GM19238 (cell line): ENCODE results near the gene KCNQ1.

Source experiments
- DNase-seq: peaks from one replicate; pipeline ENCODE4 v3.0.0; 2011; ENCODE audit warnings: low spot score; ENCODE audit not compliant: insufficient read length

Gene KCNQ1

DNA sequence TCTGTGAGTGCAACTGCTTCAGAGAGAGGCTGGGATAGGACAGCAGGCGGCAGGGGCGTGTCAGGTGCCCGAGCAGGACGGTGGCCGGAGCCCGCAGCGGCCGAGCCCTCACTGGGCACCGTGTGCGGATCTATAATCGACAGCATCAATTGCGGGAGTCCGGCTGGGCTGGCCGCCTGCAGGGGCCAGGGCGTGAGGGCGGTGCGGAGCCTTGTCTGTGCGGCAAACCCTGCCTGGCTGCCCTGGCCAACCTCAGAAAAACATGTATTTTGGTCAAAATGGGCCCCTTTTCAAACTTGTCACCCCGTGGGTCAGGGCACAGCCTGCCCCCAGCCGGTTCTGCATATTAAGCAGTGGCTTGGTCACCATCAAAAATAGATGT, 346.3 kb downstream of the KCNQ1 start:
- DNase-seq: no peak

- DNase-seq: no peak
These were observed 346.9 kb downstream of the KCNQ1 start for GRCh38 chr11:2791521-2792380.

- DNase-seq: no peak
These were observed 347.8 kb downstream of the KCNQ1 start for GRCh38 chr11:2792381-2793250.

DNA sequence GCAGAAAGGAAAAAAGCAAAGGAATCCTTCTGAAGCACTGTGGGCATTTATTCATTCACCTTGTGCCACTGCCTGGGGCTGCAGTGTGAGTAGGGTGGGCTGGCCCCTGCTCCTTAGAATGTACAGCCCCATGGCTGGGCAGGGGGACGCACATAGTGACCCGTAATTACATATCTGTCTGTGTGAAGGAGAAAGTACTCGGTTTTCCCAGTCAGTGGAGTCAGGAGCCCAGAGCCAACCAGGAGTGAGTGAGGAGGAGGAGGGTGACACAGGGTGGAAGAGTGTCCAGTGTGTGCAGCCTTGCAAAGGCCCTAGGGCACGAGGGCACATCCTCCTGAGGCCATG, 348.9 kb downstream of the KCNQ1 start:
- no peak for DNase-seq

GRCh38 chr11:2794046-2794967, 349.5 kb downstream of the KCNQ1 start:
- DNase-seq: no peak

DNA sequence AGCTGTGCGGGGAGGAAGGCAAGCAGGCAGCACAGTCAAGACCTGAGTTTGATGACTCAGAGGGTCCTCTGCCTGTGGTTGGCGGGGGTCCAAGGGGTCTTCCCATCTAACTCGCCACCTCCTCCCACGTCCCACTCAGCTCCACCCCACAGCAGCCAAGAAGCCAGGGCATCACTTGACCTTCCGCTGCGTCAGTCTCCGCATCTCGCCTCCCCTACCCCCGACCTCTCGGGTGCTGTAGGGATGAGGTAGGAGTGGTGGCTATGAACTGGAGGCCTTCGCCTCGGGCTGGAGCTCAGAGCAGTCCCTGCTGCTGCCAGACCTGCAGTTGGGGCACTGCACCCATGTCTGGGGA, 350.1 kb downstream of the KCNQ1 start:
- no peak for DNase-seq

- no peak for DNase-seq
These were observed 350.7 kb downstream of the KCNQ1 start for GRCh38 chr11:2795491-2795991.

DNA sequence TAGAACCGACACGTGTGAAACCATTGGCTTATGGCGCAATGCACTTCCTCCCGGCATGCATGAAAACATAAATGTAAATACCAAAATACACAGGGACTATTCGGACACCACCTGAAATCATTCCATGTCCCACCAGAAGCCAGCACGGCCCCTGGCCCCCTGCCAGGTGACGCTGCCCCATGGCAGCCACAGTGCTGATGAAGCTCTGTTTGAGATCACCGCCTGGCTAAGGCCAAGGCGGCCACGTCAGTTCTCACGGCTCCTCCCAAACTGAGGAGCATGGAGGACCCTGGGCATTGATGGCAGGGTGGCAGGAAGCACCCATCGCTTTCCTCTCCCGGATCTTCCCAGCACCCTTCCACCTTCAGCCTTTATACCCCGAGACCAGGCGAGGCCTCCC, 351.3 kb downstream of the KCNQ1 start:
- DNase-seq: no peak

DNA sequence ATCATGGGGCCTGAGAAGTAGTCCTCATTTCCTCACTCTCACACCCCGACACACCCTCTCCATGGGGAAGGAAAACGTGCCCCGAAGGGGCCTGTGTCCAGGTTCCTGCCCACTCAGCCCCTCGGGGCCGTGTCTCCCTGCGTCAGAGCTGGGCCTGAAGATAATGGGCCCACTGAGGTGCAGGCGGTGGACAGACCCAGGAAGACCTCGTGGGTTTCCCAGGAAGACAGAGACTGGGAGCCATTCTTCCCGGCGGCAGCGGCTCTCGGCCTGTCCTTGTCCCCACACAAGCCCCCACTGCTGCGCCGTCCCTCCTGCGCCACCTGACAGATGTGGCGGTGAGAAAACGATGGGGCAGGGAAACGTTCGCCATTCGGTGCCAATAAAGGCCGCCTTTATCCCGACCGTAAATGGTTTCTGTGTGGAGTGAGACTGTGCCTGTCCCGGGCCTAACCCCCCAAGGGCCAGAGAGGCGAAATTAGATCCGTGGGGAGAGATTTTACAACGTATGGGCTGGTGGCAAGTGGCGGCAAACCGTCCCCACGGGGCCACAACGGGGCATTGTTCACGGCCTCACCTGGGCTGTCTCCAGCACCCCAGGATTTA, 351.8 kb downstream of the KCNQ1 start:
- no peak for DNase-seq

DNA sequence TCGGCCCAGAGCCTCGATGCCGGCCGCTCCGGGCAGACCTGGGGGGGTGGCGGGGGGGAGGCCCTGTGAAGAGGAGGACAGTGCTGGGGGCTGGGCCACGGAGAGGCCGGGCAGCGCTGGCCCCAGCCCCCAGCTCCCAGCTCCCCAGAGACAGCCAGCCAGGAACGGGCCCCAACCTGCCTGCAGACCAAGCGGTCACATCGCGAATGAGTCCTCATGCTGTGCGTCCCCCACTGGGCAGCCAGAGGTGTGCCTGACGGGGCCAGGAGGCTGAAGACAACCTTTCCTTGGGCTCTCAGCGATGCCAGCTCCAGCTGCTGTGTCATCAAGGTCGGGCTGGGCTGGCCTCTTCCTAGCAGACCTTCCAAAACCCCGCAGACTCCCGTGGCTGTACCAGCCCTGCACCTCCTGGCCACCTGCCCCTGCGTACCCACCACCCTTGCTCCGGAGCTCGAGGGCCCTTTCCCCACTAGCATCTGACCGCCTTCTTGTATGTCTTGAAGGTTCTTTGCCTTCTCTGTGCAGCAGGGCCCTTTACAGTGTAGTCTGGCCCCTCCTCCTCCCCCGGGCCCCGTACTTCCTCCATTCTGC, 352.4 kb downstream of the KCNQ1 start:
- DNase-seq: no peak

DNA sequence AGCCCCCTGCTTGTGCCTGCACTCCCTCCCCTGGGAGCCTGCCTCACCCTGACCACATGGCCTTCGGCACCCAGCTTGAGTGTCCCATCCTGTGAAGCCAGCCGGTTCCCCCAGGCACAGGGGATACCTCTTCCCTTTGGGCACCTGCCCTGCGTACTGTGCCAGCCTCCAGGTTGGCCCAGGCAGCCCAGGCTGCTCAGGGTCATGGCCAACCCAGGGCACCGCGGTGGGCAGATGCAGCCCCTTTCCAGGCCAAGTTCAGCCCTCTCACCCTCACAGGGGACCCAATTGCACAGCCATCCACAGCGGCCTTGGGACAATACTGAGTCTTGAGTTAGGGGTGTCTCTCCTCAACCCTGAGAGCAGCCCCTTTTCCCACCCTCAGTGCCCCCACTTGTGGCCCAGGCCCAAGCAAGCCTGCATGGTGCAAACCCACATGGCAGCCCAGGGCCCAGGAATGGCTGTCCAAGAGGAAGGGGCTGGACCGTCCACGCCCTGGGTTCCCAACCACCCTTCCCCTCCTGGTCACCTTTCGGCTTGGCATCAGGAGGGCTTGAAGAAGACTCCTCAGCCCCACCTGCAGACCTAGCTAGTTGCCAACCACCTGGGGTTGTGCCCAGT, 353.0 kb downstream of the KCNQ1 start:
- no peak for DNase-seq

- no peak for DNase-seq
These were observed 354.3 kb downstream of the KCNQ1 start for GRCh38 chr11:2798951-2799761.

DNA sequence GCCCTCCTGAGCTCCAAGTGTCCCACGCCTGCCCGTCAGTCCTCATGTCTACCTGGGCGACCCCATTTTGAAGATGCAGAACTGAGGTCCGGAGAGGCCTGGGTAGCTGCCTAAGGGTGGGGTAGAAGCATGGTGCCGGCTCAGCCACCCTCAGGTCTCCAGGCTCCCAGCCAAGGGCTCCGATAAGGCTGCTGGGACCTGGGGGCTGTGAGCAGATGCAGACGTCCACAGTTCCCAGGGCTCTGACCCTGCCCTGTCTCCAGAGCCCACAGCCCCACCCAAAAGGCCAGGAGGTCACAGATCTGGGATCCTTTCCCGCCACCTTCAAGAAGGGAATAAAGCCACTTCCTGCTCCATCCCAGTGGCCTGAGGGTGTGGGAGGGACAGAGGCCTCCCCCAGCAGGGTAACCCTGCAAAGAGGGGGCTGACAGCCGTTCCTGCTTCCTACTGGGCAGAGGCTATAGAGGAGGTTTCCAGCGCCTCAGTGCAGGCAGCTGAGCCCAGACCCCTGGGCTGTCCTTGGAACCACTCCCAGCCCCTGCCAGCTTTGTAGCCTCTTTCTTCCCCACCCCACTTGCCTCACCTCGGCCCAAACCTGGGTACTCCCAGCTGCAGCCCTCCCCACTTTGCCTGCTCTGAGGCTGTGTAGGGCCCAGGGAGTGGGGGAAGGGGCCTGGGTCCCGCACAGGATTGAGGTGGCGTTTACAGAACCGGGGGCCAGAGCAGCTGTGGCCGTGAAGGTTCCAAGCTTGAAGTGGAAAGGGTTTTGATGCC, 355.3 kb downstream of the KCNQ1 start:
- no peak for DNase-seq

GRCh38 chr11:2800655-2801531, 356.1 kb downstream of the KCNQ1 start:
- DNase-seq: no peak

- DNase-seq: no peak
These were observed 357.0 kb downstream of the KCNQ1 start for GRCh38 chr11:2801711-2802388.

DNA sequence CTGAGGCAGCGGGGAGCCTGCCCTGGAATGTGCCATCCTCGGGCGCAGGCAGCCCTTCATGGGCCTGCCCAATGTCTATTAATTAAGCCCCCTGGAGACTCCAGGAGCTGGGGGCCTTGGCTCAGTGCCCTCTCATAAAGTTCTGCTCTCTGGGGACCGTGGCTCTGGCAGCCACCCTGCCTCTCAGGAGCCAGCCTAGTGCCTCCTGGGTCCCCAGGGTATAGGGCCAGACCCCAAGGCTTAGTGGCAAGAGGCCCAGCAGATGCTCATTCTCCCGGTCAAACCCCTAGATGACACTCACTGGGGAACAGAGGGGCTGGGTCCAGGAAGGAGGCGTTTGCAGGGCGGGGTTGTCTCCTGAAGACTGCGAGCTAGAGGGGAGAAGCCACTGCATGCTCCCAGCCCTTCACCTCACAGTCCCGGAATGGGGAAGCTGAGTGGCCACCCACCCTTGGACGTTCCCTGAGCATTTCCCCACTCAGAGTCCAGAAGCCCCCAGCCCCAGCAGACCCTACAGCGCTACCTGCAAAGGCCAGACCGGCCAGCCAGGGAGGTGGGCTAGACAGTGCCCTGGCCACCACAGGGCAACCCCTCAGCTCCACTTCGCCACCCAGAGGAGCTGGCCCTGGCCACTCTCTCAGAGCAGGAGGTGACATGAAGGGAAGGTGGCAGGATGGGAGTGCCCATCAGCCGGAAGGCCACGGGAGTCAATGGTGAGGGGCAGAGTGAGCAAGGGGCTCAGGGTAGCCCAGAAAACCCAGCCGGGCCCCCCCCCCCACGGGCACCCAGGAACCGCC, 357.8 kb downstream of the KCNQ1 start:
- no peak for DNase-seq
